K562 (cell line): ENCODE results near the gene RYR1. TPM values are rescaled to one million over a fixed set of nuclear protein-coding genes. Genes with fewer than 3 reads are reported as not detected.

ENCODE experiments used
- ATAC-seq: fragments of 200-7000 bp; cut with Tn5 transposase; 3 replicates; pipeline ENCODE4 v1.9.1; 2020; ENCODE audit warnings: moderate library complexity
- BruUV-seq: library from RNA; stranded (reverse); fragments of 400-500 nt; replicated peaks from 2 replicates; lab custom pipeline; 2021; lab: Mats Ljungman, UMichigan
- CTCF ChIA-PET: fragments of 300-600 bp; formaldehyde crosslinking; extraction: SDS; loops from one replicate; lab custom pipeline; 2021; ENCODE audit warnings: low intra/inter-chr PET ratio; lab: Yijun Ruan, JAX
- POLR2A ChIA-PET: fragments of 300-600, 350-650 bp; sonication (Branson Sonifier 250); formaldehyde crosslinking; extraction: SDS; loops from one replicate; lab custom pipeline; 2021; ENCODE audit warnings: antibody characterized with exemption, inconsistent platforms; lab: Yijun Ruan, JAX
- DNase-seq, 4 experiments: peaks; one replicate each; pipeline versions ENCODE4 v3.0.0 to v3.0.0-alpha.2; 2011 to 2018; ENCODE audit warnings: low spot score in 3 of 4, mixed read lengths in 3 of 4; ENCODE audit errors: extremely low read depth in 1 of 4
- FAIRE-seq: peaks from 2 replicates; lab custom pipeline; 2011; peaks lifted over from hg19 to GRCh38; lab: Jason Lieb, UNC
- H2AFZ ChIP-seq: 2 replicates; pipeline ENCODE4 v1.6.0; 2011; ENCODE audit warnings: low read depth, low read length, control low read depth, inconsistent platforms
- H3K27ac ChIP-seq: fragments of 200-600 bp; 3 replicates; pipeline ENCODE4 v1.8.0; 2011; ENCODE audit warnings: low read depth, mild to moderate bottlenecking, control low read depth, inconsistent platforms, low read length, moderate library complexity, mixed read lengths; ENCODE audit errors: extremely low read depth
- H3K27me3 ChIP-seq, 2 experiments: fragments of 300-600 bp in 1 of 2; 2 replicates in 1 of 2; 3 replicates in 1 of 2; pipeline versions ENCODE4 v1.6.0 to v1.8.0; 2011; ENCODE audit warnings: inconsistent platforms in 2 of 2, low read length in 2 of 2, mild to moderate bottlenecking in 1 of 2, mixed read lengths in 1 of 2, moderate library complexity in 1 of 2; ENCODE audit not compliant: control insufficient read depth in 2 of 2, insufficient read depth in 2 of 2
- H3K36me3 ChIP-seq: fragments of 300-600 bp; 3 replicates; pipeline ENCODE4 v1.8.0; 2011; ENCODE audit warnings: mild to moderate bottlenecking, low read length, inconsistent platforms; ENCODE audit not compliant: control insufficient read depth, insufficient read depth
- H3K4me1 ChIP-seq, 2 experiments: fragments of 200-600 bp in 1 of 2; replicated peaks in 1 of 2; 2 replicates in 1 of 2; 3 replicates in 1 of 2; pipeline versions ENCODE4 v1.5.1 to v1.8.0; 2011; ENCODE audit warnings: inconsistent platforms in 2 of 2, low read length in 2 of 2, mild to moderate bottlenecking in 1 of 2, mixed read lengths in 1 of 2, moderate library complexity in 1 of 2; ENCODE audit not compliant: control insufficient read depth in 2 of 2, insufficient read depth in 2 of 2
- H3K4me2 ChIP-seq: 2 replicates; pipeline ENCODE4 v1.6.1; 2011; ENCODE audit warnings: low read length, control low read depth, inconsistent platforms, mixed read lengths; ENCODE audit not compliant: insufficient read depth
- H3K4me3 ChIP-seq: fragments of 200-600 bp; sonication (generic), shearing (Covaris generic); 2 replicates; pipeline ENCODE4 v1.5.1; 2016; ENCODE audit warnings: control low read depth, inconsistent platforms
- H3K79me2 ChIP-seq: fragments of 200-600 bp; 3 replicates; pipeline ENCODE4 v1.8.0; 2011; ENCODE audit warnings: low read length, inconsistent platforms; ENCODE audit not compliant: control insufficient read depth, insufficient read depth
- H3K9ac ChIP-seq, 2 experiments: 2 replicates each; pipeline versions ENCODE4 v1.6.0 to v1.6.1; 2011; ENCODE audit warnings: low read depth in 2 of 2, low read length in 2 of 2, control low read depth in 1 of 2, inconsistent platforms in 1 of 2, mild to moderate bottlenecking in 1 of 2, mixed read lengths in 1 of 2; ENCODE audit not compliant: insufficient read depth in 1 of 2
- H3K9me1 ChIP-seq: one replicate; pipeline ENCODE4 v1.6.0; 2011; ENCODE audit warnings: inconsistent platforms, mild to moderate bottlenecking, low read length, moderate library complexity; ENCODE audit not compliant: control insufficient read depth, insufficient read depth
- H3K9me3 ChIP-seq: replicated peaks from 2 replicates; pipeline ENCODE4 v1.5.1; 2011; ENCODE audit warnings: low read depth, low read length, inconsistent platforms; ENCODE audit not compliant: control insufficient read depth, insufficient read depth
- H4K20me1 ChIP-seq: replicated peaks from 2 replicates; pipeline ENCODE4 v1.6.1; 2011; ENCODE audit warnings: low read length, inconsistent platforms, mixed read lengths; ENCODE audit not compliant: control insufficient read depth, insufficient read depth
- ATF7 ChIP-seq: fragments of 450-650 bp; IDR thresholded peaks from 2 replicates; pipeline ENCODE4 v1.7.1; 2014; ENCODE audit warnings: mild to moderate bottlenecking, moderate library complexity
- FOXP1 ChIP-seq: sonication (generic); formaldehyde crosslinking; IDR thresholded peaks from 2 replicates; pipeline ENCODE4 v1.8.0; 2022; ENCODE audit warnings: mild to moderate bottlenecking, missing genetic modification reagents
- JUND ChIP-seq, 2 experiments: IDR thresholded peaks; 2 replicates in 1 of 2; 3 replicates in 1 of 2; pipeline ENCODE4 v1.6.1; 2011; ENCODE audit warnings: borderline replicate concordance in 2 of 2, low read depth in 2 of 2, low read length in 2 of 2, improper control_type of control experiment in 1 of 2, missing biosample characterization in 1 of 2, missing genetic modification characterization in 1 of 2, missing genetic modification reagents in 1 of 2
- POLR3A ChIP-seq: IDR thresholded peaks from 2 replicates; pipeline ENCODE4 v1.6.1; 2011; ENCODE audit warnings: borderline replicate concordance, mild to moderate bottlenecking, moderate library complexity; ENCODE audit not compliant: insufficient read length, insufficient read depth; ENCODE audit errors: extremely low read depth
- TBP ChIP-seq: optimal IDR thresholded peaks from 2 replicates; pipeline ENCODE3; 2011; ENCODE audit warnings: low read depth, low read length, improper control_type of control experiment
- WGBS: fragments of 100-300 bp; shearing (Covaris generic); methylation state at CpG from one replicate; pipeline ENCODE4 v1.1.6; 2016; ENCODE audit warnings: low coverage, mixed read lengths; ENCODE audit not compliant: insufficient coverage; ENCODE audit errors: missing lambda C conversion rate; 5-methylcytosine and 5-hydroxymethylcytosine counted together
- in situ Hi-C: fragments of 300-500 bp; cut with MboI; formaldehyde crosslinking; loops from 4 replicates; pipeline ENCODE4 v1.15.0; 2018; ENCODE audit warnings: inconsistent platforms, mixed read lengths
- intact Hi-C: fragments of 100-400 bp; cut with micrococcal nuclease; formaldehyde crosslinking; loops from 2 replicates; pipeline ENCODE4 v1.14.2; 2022
- polyA plus RNA-seq, 8 experiments: library from polyadenylated mRNA; depleted of rRNA in 4 of 8; stranded (reverse) in 5 of 8; unstranded in 3 of 8; fragments of >200 nt; fragmentation: Nextera tagmentation in 2 of 8; fragmentation: Illumina TruSeq in 1 of 8; extraction: Ambion mirVana in 2 of 8; extraction: Trizol in 1 of 8; gene quantifications; 2 replicates each; pipeline versions ENCODE4 v1.2.1 to v1.2.3, GENCODE V29; 2011 to 2014; ENCODE audit warnings: inconsistent platforms in 1 of 8, missing spikeins in 1 of 8
- total RNA-seq, 7 experiments: library from RNA; depleted of rRNA in 6 of 7; stranded (reverse); fragments of >200 nt in 6 of 7; fragmentation: Illumina TruSeq in 2 of 7; extraction: Trizol in 2 of 7; gene quantifications; 2 replicates each; pipeline versions ENCODE4 v1.2.1 to v1.2.3, GENCODE V29; 2011 to 2021; ENCODE audit warnings: low replicate concordance in 1 of 7
- TF ChIP-seq, protein P1 (sequence below), 2 experiments: fragments of 450-650 bp; conservative IDR thresholded peaks; 2 replicates each; pipeline ENCODE4 v1.6.1; 2017; ENCODE audit warnings: mild to moderate bottlenecking in 2 of 2, moderate library complexity in 2 of 2
- TF ChIP-seq, protein P2 (sequence below): sonication (generic); formaldehyde crosslinking; IDR thresholded peaks from 2 replicates; pipeline ENCODE4 v1.8.0; 2022; ENCODE audit warnings: missing genetic modification reagents, mild to moderate bottlenecking, moderate library complexity, borderline replicate concordance

Gene RYR1
- total and polyA plus RNA-seq, 9 of the 15 experiments (the other 6 are each of a cell fraction or from before 2014, with no cell fraction given) = 0.11 to 7.4 (median 3.7) TPM

DNA sequence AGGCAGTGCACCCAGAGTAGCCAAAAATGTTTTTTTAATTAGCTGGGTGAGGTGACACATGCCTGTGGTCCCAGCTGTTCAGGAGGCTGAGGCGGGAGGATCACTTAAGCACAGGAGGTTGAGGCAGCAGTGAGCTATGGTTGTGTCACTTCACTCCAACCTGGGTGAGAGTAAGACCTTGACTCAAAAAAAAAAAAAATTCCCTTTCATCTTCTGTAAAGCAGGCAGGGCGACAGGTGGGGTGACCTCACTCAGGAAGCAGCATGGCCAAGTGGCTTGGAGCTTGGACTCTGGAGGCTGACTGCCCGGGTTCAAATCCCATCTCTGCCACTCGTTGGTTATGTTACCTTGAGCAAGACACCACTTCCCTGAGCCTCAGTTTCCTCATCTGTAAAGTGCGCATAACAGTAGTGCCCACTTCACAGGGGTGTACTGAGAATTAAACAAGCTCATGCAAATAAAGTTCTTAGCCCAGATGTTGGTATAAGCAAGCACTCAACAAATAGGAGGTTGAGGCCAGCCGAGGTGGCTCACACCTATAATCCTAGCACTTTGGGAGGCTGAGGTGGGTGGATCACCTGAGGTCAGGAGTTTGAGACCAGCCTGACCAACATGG is 136.0 kb downstream of the RYR1 start:
- H3K9ac ChIP-seq = no peak overlapping the region
- no peaks in the 10 kb centered on the region for H3K27me3 ChIP-seq
- ATAC-seq (no peak), FAIRE-seq (no peak), DNase-seq (no peak)
- no peaks in the 10 kb centered on the region for H4K20me1 ChIP-seq
- ChIA-PET CTCF (no interaction called here), POLR2A (interaction anchor here (0.5 to 0.6 kb wide), 4 partner anchors 76 to 308 kb away, joined by 3 read pairs; partner anchors contain the start of gene RINL)
- no peaks in the 10 kb centered on the region for H3K9me1 ChIP-seq
- TF ChIP-seq, protein P1, sequence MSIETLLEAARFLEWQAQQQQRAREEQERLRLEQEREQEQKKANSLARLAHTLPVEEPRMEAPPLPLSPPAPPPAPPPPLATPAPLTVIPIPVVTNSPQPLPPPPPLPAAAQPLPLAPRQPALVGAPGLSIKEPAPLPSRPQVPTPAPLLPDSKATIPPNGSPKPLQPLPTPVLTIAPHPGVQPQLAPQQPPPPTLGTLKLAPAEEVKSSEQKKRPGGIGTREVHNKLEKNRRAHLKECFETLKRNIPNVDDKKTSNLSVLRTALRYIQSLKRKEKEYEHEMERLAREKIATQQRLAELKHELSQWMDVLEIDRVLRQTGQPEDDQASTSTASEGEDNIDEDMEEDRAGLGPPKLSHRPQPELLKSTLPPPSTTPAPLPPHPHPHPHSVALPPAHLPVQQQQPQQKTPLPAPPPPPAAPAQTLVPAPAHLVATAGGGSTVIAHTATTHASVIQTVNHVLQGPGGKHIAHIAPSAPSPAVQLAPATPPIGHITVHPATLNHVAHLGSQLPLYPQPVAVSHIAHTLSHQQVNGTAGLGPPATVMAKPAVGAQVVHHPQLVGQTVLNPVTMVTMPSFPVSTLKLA (conservative IDR thresholded peaks at IDR 0.05) = no peak
- TF ChIP-seq, protein P2, sequence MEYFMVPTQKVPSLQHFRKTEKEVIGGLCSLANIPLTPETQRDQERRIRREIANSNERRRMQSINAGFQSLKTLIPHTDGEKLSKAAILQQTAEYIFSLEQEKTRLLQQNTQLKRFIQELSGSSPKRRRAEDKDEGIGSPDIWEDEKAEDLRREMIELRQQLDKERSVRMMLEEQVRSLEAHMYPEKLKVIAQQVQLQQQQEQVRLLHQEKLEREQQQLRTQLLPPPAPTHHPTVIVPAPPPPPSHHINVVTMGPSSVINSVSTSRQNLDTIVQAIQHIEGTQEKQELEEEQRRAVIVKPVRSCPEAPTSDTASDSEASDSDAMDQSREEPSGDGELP = 0 out of 2 replicates have a peak, but pooled peaks have one; percentile 3
- TF ChIP-seq POLR3A = peak; percentile 41
- peak; percentile 28; the same call in 1 of the 2 replicates for TF ChIP-seq JUND (IDR thresholded peaks at IDR 0.05; ENCODE audit: borderline replicate concordance, low read depth, low read length)
- no peak for TF ChIP-seq JUND (tag; IDR thresholded peaks at IDR 0.05; ENCODE audit: borderline replicate concordance, low read depth, low read length)
- no peak for TF ChIP-seq FOXP1 (CRISPR knock-in tag)
- TF ChIP-seq TBP = peak; percentile 70
- TF ChIP-seq ATF7 = peak; percentile 28; the same call in 1 of the 2 replicates
- no peaks in the 10 kb centered on the region for H3K36me3 ChIP-seq
- H3K27ac ChIP-seq = no peak overlapping the region
- H3K4me1 ChIP-seq = peaks cover 0 to 8% of the 10 kb centered on the region in 2 experiments; a peak in 2 of 5 replicates
- H3K9me3 ChIP-seq = no peaks in the 10 kb centered on the region
- H3K4me2 ChIP-seq = no peak overlapping the region
- WGBS = 46% methylated on average over 6 of the region's 6 CpGs
- no peaks in the 10 kb centered on the region for H3K79me2 ChIP-seq
- intact Hi-C loops (no loop called here), in situ Hi-C loops (no loop called here)
- no peak overlapping the region for H3K4me3 ChIP-seq
- BruUV-seq = no TSS peak
- no peak overlapping the region for H2AFZ ChIP-seq
